Liver (tissue), 3 donors: ENCODE data around the gene GON4L.

Source experiments
- EGR1 ChIP-seq, 2 donors: IDR thresholded peaks; 2 replicates each; pipeline ENCODE4 v1.6.1; 2016 to 2018; ENCODE audit warnings: antibody characterized with exemption in 2 of 2, low read depth in 2 of 2
- GABPA ChIP-seq, 2 donors: IDR thresholded peaks in 1 of 2; conservative IDR thresholded peaks in 1 of 2; 2 replicates each; pipeline ENCODE4 v1.6.1; 2016; ENCODE audit warnings: antibody characterized with exemption in 2 of 2, mild to moderate bottlenecking in 1 of 2, moderate library complexity in 1 of 2
- JUND ChIP-seq, 2 donors: IDR thresholded peaks; 2 replicates each; pipeline ENCODE4 v1.6.1; 2016; ENCODE audit warnings: antibody characterized with exemption in 2 of 2
- NR2F2 ChIP-seq: IDR thresholded peaks from 2 replicates; pipeline ENCODE4 v1.6.1; 2016; ENCODE audit warnings: antibody characterized with exemption
- RXRA ChIP-seq, 2 donors: IDR thresholded peaks; 2 replicates each; pipeline ENCODE4 v1.6.1; 2017 to 2018; ENCODE audit warnings: antibody characterized with exemption in 2 of 2, mild to moderate bottlenecking in 1 of 2
- SP1 ChIP-seq: IDR thresholded peaks from 2 replicates; pipeline ENCODE4 v1.6.1; 2018; ENCODE audit warnings: antibody characterized with exemption, mild to moderate bottlenecking
- TAF1 ChIP-seq: conservative IDR thresholded peaks from 2 replicates; pipeline ENCODE4 v1.6.1; 2016; ENCODE audit warnings: antibody characterized with exemption, mild to moderate bottlenecking
- YY1 ChIP-seq: IDR thresholded peaks from 2 replicates; pipeline ENCODE4 v1.6.1; 2016; ENCODE audit warnings: antibody characterized with exemption, mild to moderate bottlenecking
- TF ChIP-seq, protein P1 (sequence below): fragments of 150-350 bp; IDR thresholded peaks from 2 replicates; pipeline ENCODE4 v1.5.1; 2017; ENCODE audit warnings: improper control_type of control experiment, low read depth, low read length; ENCODE audit not compliant: missing input control
- TF ChIP-seq, protein P2 (sequence below): IDR thresholded peaks from 2 replicates; pipeline ENCODE4 v1.6.1; 2016; ENCODE audit warnings: antibody characterized with exemption, mild to moderate bottlenecking
- TF ChIP-seq, protein P3 (sequence below): IDR thresholded peaks from 2 replicates; pipeline ENCODE4 v1.6.1; 2016; ENCODE audit warnings: antibody characterized with exemption
- donor health status: healthy.
- donor health status: healthy.

DNA sequence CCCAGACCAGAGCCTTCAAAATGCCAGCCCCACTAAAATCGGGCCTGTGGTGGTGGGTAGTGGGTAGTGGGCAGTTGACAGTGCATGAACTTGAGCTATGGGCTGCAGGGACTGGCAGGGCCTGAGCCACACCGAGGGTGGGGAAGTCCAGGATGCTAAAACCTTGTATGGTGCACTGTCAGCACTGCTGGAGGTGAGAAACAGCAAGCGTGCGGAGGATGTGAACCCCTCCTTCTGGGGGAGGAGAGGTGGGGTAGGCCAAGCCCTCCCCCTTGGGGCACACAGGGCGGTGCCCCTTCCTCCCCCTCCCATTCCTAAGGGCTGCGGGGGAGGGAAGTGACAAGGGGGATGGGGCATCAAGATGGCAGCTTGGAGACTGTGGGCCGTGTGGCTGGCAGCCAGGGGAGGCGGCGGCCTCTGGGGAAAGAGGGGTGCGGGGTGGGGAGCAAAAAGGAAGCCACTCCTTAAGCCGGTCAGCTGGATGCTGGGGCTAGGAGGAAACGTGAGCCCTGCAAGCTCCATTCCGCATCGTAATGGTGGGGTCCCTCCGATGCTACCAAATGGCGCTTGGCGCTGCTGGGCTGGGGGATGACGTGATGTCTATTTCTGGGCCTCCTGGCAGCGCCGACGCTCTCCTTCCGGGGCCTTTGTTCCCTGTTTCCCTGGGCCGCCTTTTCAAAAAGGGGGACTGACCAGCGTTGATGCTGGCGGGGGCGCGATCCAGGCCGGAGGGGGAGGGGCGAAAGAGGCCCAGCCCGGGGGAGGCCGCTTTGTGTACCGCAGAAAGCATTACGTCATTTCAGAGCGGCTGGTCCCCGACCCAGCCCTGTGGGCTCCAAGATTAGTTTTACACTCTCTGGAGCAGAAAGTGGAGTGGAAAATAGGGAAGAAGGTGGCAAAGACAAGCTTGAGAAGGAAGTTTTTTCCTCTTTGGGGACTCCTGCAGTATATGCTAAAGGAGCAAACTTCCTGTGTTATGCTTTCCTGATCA, 3.2 kb upstream of the GON4L start:
- TF ChIP-seq YY1, result peak; percentile 32
- no peak for TF ChIP-seq SP1
- TF ChIP-seq, protein P1, sequence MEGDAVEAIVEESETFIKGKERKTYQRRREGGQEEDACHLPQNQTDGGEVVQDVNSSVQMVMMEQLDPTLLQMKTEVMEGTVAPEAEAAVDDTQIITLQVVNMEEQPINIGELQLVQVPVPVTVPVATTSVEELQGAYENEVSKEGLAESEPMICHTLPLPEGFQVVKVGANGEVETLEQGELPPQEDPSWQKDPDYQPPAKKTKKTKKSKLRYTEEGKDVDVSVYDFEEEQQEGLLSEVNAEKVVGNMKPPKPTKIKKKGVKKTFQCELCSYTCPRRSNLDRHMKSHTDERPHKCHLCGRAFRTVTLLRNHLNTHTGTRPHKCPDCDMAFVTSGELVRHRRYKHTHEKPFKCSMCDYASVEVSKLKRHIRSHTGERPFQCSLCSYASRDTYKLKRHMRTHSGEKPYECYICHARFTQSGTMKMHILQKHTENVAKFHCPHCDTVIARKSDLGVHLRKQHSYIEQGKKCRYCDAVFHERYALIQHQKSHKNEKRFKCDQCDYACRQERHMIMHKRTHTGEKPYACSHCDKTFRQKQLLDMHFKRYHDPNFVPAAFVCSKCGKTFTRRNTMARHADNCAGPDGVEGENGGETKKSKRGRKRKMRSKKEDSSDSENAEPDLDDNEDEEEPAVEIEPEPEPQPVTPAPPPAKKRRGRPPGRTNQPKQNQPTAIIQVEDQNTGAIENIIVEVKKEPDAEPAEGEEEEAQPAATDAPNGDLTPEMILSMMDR, result no peak
- TF ChIP-seq TAF1, result no peak
- no peak for TF ChIP-seq RXRA (IDR thresholded peaks at IDR 0.05)
- no peak for TF ChIP-seq EGR1 (IDR thresholded peaks at IDR 0.05; ENCODE audit: low read depth in 2 of 2)
- no peak for TF ChIP-seq GABPA (IDR thresholded peaks at IDR 0.05 in 1 of 2, conservative IDR thresholded peaks at IDR 0.05 in 1 of 2)
- TF ChIP-seq, protein P2, sequence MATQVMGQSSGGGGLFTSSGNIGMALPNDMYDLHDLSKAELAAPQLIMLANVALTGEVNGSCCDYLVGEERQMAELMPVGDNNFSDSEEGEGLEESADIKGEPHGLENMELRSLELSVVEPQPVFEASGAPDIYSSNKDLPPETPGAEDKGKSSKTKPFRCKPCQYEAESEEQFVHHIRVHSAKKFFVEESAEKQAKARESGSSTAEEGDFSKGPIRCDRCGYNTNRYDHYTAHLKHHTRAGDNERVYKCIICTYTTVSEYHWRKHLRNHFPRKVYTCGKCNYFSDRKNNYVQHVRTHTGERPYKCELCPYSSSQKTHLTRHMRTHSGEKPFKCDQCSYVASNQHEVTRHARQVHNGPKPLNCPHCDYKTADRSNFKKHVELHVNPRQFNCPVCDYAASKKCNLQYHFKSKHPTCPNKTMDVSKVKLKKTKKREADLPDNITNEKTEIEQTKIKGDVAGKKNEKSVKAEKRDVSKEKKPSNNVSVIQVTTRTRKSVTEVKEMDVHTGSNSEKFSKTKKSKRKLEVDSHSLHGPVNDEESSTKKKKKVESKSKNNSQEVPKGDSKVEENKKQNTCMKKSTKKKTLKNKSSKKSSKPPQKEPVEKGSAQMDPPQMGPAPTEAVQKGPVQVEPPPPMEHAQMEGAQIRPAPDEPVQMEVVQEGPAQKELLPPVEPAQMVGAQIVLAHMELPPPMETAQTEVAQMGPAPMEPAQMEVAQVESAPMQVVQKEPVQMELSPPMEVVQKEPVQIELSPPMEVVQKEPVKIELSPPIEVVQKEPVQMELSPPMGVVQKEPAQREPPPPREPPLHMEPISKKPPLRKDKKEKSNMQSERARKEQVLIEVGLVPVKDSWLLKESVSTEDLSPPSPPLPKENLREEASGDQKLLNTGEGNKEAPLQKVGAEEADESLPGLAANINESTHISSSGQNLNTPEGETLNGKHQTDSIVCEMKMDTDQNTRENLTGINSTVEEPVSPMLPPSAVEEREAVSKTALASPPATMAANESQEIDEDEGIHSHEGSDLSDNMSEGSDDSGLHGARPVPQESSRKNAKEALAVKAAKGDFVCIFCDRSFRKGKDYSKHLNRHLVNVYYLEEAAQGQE, result no peak
- TF ChIP-seq NR2F2, result no peak
- peak in 1 of 2 donors; percentile 13 for TF ChIP-seq JUND (IDR thresholded peaks at IDR 0.05)
- TF ChIP-seq, protein P3, sequence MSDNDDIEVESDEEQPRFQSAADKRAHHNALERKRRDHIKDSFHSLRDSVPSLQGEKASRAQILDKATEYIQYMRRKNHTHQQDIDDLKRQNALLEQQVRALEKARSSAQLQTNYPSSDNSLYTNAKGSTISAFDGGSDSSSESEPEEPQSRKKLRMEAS, result no peak
